AG09319 (cell line): ENCODE measurements around the gene FMNL1.

Source experiments
- DNase-seq: peaks from one replicate; pipeline ENCODE4 v3.0.0-alpha.2; 2010; ENCODE audit warnings: low read depth; ENCODE audit errors: extremely low read depth
- TF ChIP-seq, protein P1 (sequence below): IDR thresholded peaks from 2 replicates; pipeline ENCODE4 v1.5.1; 2011; ENCODE audit warnings: low read depth, mild to moderate bottlenecking, inconsistent platforms, low read length, moderate library complexity

FMNL1 gene

DNA sequence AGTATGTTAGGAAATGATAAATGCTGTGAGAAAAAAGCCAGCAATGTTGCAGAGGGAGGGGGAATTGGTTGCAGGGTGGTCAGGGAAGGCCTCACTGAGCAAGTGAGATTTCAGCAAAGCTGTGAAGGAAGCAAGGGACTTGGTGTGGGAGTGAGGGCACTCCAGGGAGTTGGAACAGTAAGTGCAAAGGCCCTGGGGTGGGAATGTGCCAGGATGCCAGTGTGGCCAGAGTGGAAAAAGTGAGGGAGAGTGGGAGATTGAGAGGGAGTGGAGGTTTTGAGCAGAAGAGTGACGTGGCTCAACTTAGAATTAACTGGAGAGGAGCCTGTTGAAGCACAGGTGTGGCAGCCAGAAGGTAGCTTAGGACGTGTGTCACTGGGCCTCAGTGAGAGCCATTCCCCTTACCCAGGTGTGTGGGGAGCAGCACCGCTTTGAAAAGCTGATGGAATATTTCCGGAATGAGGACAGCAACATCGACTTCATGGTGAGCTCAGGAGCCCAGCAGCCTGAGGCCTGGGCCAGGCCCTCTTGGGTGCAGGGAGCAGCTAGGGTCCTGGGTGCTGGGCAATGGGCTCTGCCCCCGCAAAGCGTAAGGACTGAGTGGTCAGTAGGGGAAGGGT is 16.6 kb downstream of the FMNL1 start:
- TF ChIP-seq, protein P1, sequence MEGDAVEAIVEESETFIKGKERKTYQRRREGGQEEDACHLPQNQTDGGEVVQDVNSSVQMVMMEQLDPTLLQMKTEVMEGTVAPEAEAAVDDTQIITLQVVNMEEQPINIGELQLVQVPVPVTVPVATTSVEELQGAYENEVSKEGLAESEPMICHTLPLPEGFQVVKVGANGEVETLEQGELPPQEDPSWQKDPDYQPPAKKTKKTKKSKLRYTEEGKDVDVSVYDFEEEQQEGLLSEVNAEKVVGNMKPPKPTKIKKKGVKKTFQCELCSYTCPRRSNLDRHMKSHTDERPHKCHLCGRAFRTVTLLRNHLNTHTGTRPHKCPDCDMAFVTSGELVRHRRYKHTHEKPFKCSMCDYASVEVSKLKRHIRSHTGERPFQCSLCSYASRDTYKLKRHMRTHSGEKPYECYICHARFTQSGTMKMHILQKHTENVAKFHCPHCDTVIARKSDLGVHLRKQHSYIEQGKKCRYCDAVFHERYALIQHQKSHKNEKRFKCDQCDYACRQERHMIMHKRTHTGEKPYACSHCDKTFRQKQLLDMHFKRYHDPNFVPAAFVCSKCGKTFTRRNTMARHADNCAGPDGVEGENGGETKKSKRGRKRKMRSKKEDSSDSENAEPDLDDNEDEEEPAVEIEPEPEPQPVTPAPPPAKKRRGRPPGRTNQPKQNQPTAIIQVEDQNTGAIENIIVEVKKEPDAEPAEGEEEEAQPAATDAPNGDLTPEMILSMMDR = no peak
- DNase-seq = no peak

DNA sequence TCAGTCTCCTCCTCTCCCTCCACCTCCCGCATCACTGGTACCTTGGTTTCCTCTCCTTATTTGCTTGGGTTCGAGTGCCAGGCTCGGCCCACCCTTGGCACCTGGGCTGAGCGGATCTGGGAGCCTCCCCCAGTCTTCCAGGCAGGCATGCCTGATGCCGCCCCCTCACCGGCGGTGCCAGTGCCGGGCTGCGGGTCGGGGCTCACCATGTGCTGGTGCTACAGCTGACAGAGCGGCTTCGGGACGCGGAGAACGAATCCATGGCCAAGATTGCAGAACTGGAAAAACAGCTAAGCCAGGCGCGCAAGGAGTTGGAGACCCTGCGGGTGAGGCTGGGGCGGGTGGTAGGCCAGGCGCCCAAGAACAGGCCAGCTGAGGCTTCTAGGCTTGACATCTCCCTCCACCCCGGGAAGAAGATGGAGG is 19.2 kb downstream of the FMNL1 start:
- DNase-seq = no peak
- TF ChIP-seq, protein P1 = no peak

DNA sequence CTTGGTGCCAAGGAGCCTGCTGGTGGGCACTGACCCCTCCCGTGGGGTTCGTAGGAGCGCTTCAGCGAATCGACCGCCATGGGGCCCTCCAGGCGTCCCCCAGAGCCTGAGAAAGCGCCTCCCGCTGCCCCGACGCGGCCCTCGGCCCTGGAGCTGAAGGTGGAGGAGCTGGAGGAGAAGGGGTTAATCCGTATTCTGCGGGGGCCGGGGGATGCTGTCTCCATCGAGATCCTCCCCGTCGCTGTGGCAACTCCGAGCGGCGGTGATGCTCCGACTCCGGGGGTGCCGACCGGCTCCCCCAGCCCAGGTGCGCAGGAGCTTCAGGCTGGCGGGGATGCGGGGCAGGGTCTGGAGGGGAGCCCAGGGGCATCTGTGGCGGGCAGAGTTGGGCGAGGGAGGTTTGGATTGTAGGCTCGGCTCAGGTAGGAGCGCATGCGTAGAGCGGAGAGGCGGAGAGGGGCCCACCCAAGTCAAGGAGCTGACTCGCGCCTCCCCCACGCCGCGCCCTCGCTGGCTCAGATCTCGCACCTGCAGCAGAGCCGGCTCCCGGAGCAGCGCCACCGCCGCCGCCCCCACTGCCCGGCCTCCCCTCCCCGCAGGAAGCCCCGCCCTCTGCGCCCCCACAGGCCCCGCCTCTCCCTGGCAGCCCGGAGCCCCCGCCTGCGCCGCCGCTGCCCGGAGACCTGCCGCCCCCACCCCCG is 19.8 kb downstream of the FMNL1 start:
- no peak for DNase-seq
- TF ChIP-seq, protein P1 = no peak

DNA sequence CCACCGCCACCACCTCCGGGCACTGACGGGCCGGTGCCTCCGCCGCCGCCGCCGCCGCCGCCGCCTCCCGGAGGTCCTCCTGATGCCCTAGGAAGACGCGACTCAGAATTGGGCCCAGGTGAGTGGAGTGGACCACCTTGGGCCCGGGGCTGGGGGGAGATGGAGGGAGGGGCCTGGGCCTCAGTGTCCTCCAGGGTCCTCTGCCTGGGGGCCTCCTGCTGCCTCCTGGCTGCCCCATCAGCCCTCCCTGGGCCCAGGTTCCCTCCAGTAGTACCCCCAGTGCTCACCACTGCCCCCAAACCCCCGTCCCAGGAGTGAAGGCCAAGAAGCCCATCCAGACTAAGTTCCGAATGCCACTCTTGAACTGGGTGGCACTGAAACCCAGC is 20.3 kb downstream of the FMNL1 start:
- no peak for DNase-seq
- TF ChIP-seq, protein P1 = no peak

DNA sequence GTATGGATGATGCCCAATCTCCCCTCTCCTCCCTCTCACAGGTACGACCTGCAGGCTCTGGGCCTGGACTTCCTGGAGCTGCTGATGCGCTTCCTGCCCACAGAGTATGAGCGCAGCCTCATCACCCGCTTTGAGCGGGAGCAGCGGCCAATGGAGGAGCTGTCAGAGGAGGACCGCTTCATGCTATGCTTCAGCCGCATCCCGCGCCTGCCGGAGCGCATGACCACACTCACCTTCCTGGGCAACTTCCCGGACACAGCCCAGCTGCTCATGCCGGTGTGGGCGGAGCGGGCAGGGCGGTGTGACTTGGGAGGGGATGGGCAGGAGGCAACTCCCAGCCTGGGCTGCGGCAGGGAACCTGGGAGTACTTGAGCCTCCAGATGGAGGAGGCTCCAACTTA is 22.1 kb downstream of the FMNL1 start:
- TF ChIP-seq, protein P1 = no peak
- DNase-seq = no peak

DNA sequence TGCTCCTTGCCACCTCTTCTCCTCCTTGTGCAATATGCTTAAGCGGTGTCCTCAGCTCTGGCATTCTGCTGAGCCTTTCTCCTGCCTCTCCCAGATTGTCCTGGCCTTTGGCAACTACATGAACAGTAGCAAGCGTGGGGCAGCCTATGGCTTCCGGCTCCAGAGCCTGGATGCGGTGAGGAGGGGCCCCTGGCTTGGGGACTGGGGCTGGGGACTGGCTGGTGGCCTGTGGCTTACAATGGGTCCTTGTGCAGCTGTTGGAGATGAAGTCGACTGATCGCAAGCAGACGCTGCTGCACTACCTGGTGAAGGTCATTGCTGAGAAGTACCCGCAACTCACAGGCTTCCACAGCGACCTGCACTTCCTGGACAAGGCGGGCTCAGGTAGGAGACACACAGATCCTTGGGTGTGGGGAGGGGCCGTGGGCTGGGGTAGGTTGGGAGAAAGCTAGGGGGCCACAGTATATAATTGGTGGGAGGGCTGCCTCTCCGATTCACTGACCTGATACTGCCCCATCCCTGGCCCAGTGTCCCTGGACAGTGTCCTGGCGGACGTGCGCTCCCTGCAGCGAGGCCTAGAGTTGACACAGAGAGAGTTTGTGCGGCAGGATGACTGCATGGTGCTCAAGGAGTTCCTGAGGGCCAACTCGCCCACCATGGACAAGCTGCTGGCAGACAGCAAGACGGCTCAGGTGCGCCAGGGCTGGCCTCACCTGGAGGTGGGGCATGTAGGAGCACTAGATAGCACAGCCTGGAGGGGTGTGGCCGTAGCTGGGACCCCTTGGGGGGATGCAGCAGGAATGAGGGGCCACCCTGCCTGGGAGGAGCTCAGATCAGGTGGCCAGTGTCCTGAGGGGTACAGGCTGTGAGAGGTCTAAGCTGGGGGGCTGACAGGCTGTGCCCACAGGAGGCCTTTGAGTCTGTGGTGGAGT is 23.3 kb downstream of the FMNL1 start:
- TF ChIP-seq, protein P1 = no peak
- DNase-seq = no peak

DNA sequence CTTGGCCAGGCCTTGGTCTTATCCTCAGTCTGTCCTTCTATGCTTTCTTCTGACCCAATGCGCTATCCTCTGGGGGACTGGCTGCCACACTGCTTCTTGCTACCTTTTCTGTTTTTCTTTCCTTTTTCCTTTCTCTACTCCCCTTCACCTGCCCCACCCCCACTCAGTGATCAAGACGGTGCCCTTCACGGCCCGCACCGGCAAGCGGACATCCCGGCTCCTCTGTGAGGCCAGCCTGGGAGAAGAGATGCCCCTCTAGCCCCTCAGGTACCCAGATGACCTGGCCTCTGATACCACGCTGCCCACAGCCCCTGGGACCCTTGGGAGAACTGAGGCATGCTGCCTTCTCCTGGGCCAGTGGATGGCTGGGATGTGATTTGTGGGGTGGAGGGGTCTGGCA is 24.7 kb downstream of the FMNL1 start:
- TF ChIP-seq, protein P1 = no peak
- no peak for DNase-seq
